ENCODE measurements around the gene FLT3LG.

GRCh38 chr19:49436381-49437017, 37.5 kb upstream of the FLT3LG start:
- TF ChIP-seq, protein P1, sequence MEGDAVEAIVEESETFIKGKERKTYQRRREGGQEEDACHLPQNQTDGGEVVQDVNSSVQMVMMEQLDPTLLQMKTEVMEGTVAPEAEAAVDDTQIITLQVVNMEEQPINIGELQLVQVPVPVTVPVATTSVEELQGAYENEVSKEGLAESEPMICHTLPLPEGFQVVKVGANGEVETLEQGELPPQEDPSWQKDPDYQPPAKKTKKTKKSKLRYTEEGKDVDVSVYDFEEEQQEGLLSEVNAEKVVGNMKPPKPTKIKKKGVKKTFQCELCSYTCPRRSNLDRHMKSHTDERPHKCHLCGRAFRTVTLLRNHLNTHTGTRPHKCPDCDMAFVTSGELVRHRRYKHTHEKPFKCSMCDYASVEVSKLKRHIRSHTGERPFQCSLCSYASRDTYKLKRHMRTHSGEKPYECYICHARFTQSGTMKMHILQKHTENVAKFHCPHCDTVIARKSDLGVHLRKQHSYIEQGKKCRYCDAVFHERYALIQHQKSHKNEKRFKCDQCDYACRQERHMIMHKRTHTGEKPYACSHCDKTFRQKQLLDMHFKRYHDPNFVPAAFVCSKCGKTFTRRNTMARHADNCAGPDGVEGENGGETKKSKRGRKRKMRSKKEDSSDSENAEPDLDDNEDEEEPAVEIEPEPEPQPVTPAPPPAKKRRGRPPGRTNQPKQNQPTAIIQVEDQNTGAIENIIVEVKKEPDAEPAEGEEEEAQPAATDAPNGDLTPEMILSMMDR (IDR thresholded peaks at IDR 0.05; ENCODE audit: control extremely low read depth in 1 of 3, insufficient read depth in 1 of 3, low read depth in 1 of 3, low read length in 3 of 3): no peak
- TF ChIP-seq SIN3A (conservative IDR thresholded peaks at IDR 0.05 in 1 of 2, IDR thresholded peaks at IDR 0.05 in 1 of 2; ENCODE audit: low read depth in 1 of 2, low read length in 2 of 2) (peak in 1 of 2 experiments; percentile 68; a peak in 1 of 4 replicates), RFX5 (IDR thresholded peaks at IDR 0.05; ENCODE audit: borderline replicate concordance, low read depth, low read length) (no peak)

Data from H1 (cell line).